ENCODE measurements around the gene ATL1.

- TF ChIP-seq CTCF (conservative IDR thresholded peaks at IDR 0.05; ENCODE audit: low read depth, low read length) (no peak), USF2 (IDR thresholded peaks at IDR 0.05; ENCODE audit: low read depth, low read length) (no peak), RCOR1 (IDR thresholded peaks at IDR 0.05; ENCODE audit: insufficient replicate concordance, low read length) (no peak)
Observed at GRCh38 chr14:50598765-50599164, 38.8 kb downstream of the ATL1 start.

Data from IMR-90 (cell line).